Mesenchymal stem cell (in vitro differentiated cells and primary cell): Measurements from ENCODE around the gene PIGL.
"Not testable (repeated sequence)": the region's sequence is repeated elsewhere in the genome, so short reads cannot be mapped to it uniquely, and the experiment has no call there.

Experiments used
- DNase-seq: peaks from one replicate; pipeline ENCODE4 v3.0.0-alpha.2; 2013
- H2AFZ ChIP-seq: one replicate; pipeline ENCODE4 v1.6.1; 2013; ENCODE audit warnings: low read depth, mild to moderate bottlenecking, control low read depth, inconsistent platforms, low read length, moderate library complexity
- H2AK5ac ChIP-seq: 2 replicates; pipeline ENCODE4 v1.6.1; 2013; ENCODE audit warnings: low read length, moderate library complexity, mild to moderate bottlenecking, inconsistent platforms; ENCODE audit not compliant: severe bottlenecking
- H2BK120ac ChIP-seq: one replicate; pipeline ENCODE4 v1.6.1; 2013; ENCODE audit warnings: low read depth, mild to moderate bottlenecking, inconsistent platforms, low read length, moderate library complexity
- H2BK12ac ChIP-seq, 2 experiments: one replicate each; pipeline ENCODE4 v1.6.1; 2013; ENCODE audit warnings: inconsistent platforms in 2 of 2, low read length in 2 of 2, mild to moderate bottlenecking in 2 of 2, moderate library complexity in 2 of 2, control low read depth in 1 of 2
- H2BK15ac ChIP-seq: one replicate; pipeline ENCODE4 v1.6.1; 2013; ENCODE audit warnings: mild to moderate bottlenecking, low read depth, inconsistent platforms; ENCODE audit not compliant: poor library complexity, severe bottlenecking
- H2BK5ac ChIP-seq: 2 replicates; pipeline ENCODE4 v1.6.1; 2013; ENCODE audit warnings: low read depth, mild to moderate bottlenecking, low read length, control low read depth, inconsistent platforms; ENCODE audit not compliant: poor library complexity, severe bottlenecking
- H3K14ac ChIP-seq, 2 experiments: one replicate each; pipeline ENCODE4 v1.6.1; 2013; ENCODE audit warnings: inconsistent platforms in 2 of 2, low read length in 2 of 2, control low read depth in 1 of 2, mild to moderate bottlenecking in 1 of 2, moderate library complexity in 1 of 2
- H3K18ac ChIP-seq, 2 experiments: one replicate each; pipeline ENCODE4 v1.6.1; 2013; ENCODE audit warnings: inconsistent platforms in 2 of 2, low read length in 2 of 2, control low read depth in 1 of 2, low read depth in 1 of 2, mild to moderate bottlenecking in 1 of 2
- H3K23ac ChIP-seq, 2 experiments: one replicate each; pipeline ENCODE4 v1.6.1; 2013; ENCODE audit warnings: inconsistent platforms in 2 of 2, low read length in 2 of 2, mild to moderate bottlenecking in 2 of 2, moderate library complexity in 2 of 2, control low read depth in 1 of 2
- H3K27ac ChIP-seq: 2 replicates; pipeline ENCODE4 v1.5.1; 2013; ENCODE audit warnings: mild to moderate bottlenecking, moderate library complexity, low read length, control low read depth, inconsistent platforms; ENCODE audit not compliant: poor library complexity, severe bottlenecking
- H3K27me3 ChIP-seq, 2 experiments: 2 replicates each; pipeline versions ENCODE4 v1.6.1 to v1.7.0; 2013; ENCODE audit warnings: low read length in 2 of 2, mild to moderate bottlenecking in 2 of 2, moderate library complexity in 2 of 2, control low read depth in 1 of 2, inconsistent platforms in 1 of 2; ENCODE audit not compliant: control insufficient read depth in 1 of 2, insufficient read depth in 1 of 2
- H3K36me3 ChIP-seq, 2 experiments: 2 replicates each; pipeline versions ENCODE4 v1.6.1 to v1.7.0; 2013; ENCODE audit warnings: low read length in 2 of 2, control low read depth in 1 of 2, inconsistent platforms in 1 of 2, low read depth in 1 of 2, mild to moderate bottlenecking in 1 of 2; ENCODE audit not compliant: insufficient read depth in 2 of 2, control insufficient read depth in 1 of 2
- H3K4ac ChIP-seq, 2 experiments: one replicate each; pipeline ENCODE4 v1.6.1; 2013; ENCODE audit warnings: inconsistent platforms in 2 of 2, low read length in 2 of 2, mild to moderate bottlenecking in 2 of 2, moderate library complexity in 2 of 2, control low read depth in 1 of 2, low read depth in 1 of 2
- H3K4me1 ChIP-seq: 2 replicates; pipeline ENCODE4 v1.6.1; 2013; ENCODE audit warnings: low read depth, low read length, control low read depth; ENCODE audit not compliant: control insufficient read depth, insufficient read depth
- H3K4me2 ChIP-seq: 2 replicates; pipeline ENCODE4 v1.6.1; 2013; ENCODE audit warnings: low read length, mild to moderate bottlenecking, inconsistent platforms; ENCODE audit not compliant: poor library complexity, severe bottlenecking
- H3K4me3 ChIP-seq, 2 experiments: 2 replicates each; pipeline versions ENCODE4 v1.5.1 to v1.7.0; 2013; ENCODE audit warnings: low read length in 2 of 2, mild to moderate bottlenecking in 2 of 2, control low read depth in 1 of 2, low read depth in 1 of 2; ENCODE audit not compliant: insufficient read depth in 1 of 2
- H3K79me1 ChIP-seq: replicated peaks from 2 replicates; pipeline ENCODE4 v1.6.1; 2013; ENCODE audit warnings: mild to moderate bottlenecking, control low read depth, low read length, inconsistent platforms; ENCODE audit not compliant: poor library complexity, severe bottlenecking
- H3K9ac ChIP-seq: 2 replicates; pipeline ENCODE4 v1.7.0; 2013; ENCODE audit warnings: mild to moderate bottlenecking, low read length, moderate library complexity
- H3K9me3 ChIP-seq: 2 replicates; pipeline ENCODE4 v1.7.0; 2013; ENCODE audit warnings: mild to moderate bottlenecking, low read length; ENCODE audit not compliant: control insufficient read depth
- H4K8ac ChIP-seq: one replicate; pipeline ENCODE4 v1.6.1; 2013; ENCODE audit warnings: inconsistent platforms, mild to moderate bottlenecking, low read length, moderate library complexity
- H4K91ac ChIP-seq: one replicate; pipeline ENCODE4 v1.6.1; 2013; ENCODE audit warnings: mild to moderate bottlenecking, low read length, inconsistent platforms
- WGBS: methylation state at CpG from one replicate; pipeline ENCODE4 v1.1.7; 2013; ENCODE audit warnings: mixed read lengths; 5-methylcytosine and 5-hydroxymethylcytosine counted together

PIGL gene

GRCh38 chr17:16194307-16194835 is 22.6 kb upstream of the PIGL start:
- not testable (repeated sequence) for H3K9ac ChIP-seq, H2BK12ac ChIP-seq, H3K79me1 ChIP-seq, H2AFZ ChIP-seq, H4K91ac ChIP-seq, H3K27ac ChIP-seq, H2AK5ac ChIP-seq, H3K23ac ChIP-seq, H2BK120ac ChIP-seq, H3K4me3 ChIP-seq, H3K4ac ChIP-seq, H3K9me3 ChIP-seq, H4K8ac ChIP-seq, DNase-seq, H3K14ac ChIP-seq, H2BK15ac ChIP-seq, H3K4me1 ChIP-seq, H2BK5ac ChIP-seq, H3K4me2 ChIP-seq, H3K18ac ChIP-seq, H3K27me3 ChIP-seq
- peaks cover 12 to 40% of the 10 kb centered on the region in 2 experiments for H3K36me3 ChIP-seq
- WGBS = 90% methylated on average over 2 of the region's 2 CpGs

GRCh38 chr17:16197276-16197675 is 19.7 kb upstream of the PIGL start:
- Histone ChIP-seq H3K4me3 (no peak overlapping the region), H2BK5ac (no peak overlapping the region), H3K27me3 (no peaks in the 10 kb centered on the region), H3K4me1 (peaks cover 8% of the 10 kb centered on the region), H4K8ac (no peak overlapping the region), H3K27ac (no peak overlapping the region), H3K36me3 (peaks cover 10 to 24% of the 10 kb centered on the region in 2 experiments), H2BK120ac (no peak overlapping the region), H3K14ac (no peak overlapping the region), H3K9me3 (no peaks in the 10 kb centered on the region), H3K18ac (no peak overlapping the region), H2BK12ac (no peak overlapping the region), H3K23ac (no peak overlapping the region), H3K79me1 (no peaks in the 10 kb centered on the region), H2AFZ (no peak overlapping the region), H3K4me2 (no peak overlapping the region), H3K9ac (no peak overlapping the region), H2AK5ac (no peak overlapping the region), H4K91ac (no peak overlapping the region), H3K4ac (no peak overlapping the region), H2BK15ac (no peak overlapping the region)
- DNase-seq = peak; percentile 40
- WGBS = no CpG with 5 or more reads among the region's 1 CpG

GRCh38 chr17:16199093-16199492 is 17.9 kb upstream of the PIGL start:
- Histone ChIP-seq H3K79me1 (no peaks in the 10 kb centered on the region), H2AFZ (no peak overlapping the region), H3K9me3 (no peaks in the 10 kb centered on the region), H3K27ac (no peak overlapping the region), H4K8ac (no peak overlapping the region), H3K4ac (no peak overlapping the region), H4K91ac (no peak overlapping the region), H2BK12ac (no peak overlapping the region), H3K36me3 (peaks cover 5 to 10% of the 10 kb centered on the region in 2 experiments), H3K27me3 (no peaks in the 10 kb centered on the region), H3K4me3 (peak overlapping the region in 1 of 2 experiments; percentile 29), H3K18ac (no peak overlapping the region), H2BK120ac (no peak overlapping the region), H3K23ac (no peak overlapping the region), H3K4me1 (peaks cover 8% of the 10 kb centered on the region), H2BK15ac (no peak overlapping the region), H3K9ac (no peak overlapping the region), H2AK5ac (no peak overlapping the region), H3K4me2 (no peak overlapping the region), H2BK5ac (no peak overlapping the region), H3K14ac (no peak overlapping the region)
- DNase-seq = peak; percentile 22
- 79% methylated on average over 4 of the region's 6 CpGs for WGBS

GRCh38 chr17:16201693-16202131 is 15.3 kb upstream of the PIGL start:
- H3K79me1 ChIP-seq, H3K27ac ChIP-seq, H3K27me3 ChIP-seq, H2AK5ac ChIP-seq, H3K4me1 ChIP-seq, H3K9me3 ChIP-seq, H2BK12ac ChIP-seq, H4K8ac ChIP-seq, H3K14ac ChIP-seq, H3K23ac ChIP-seq, H2AFZ ChIP-seq, H3K36me3 ChIP-seq, H2BK5ac ChIP-seq, H3K9ac ChIP-seq, H4K91ac ChIP-seq, H3K4ac ChIP-seq, H2BK15ac ChIP-seq, H2BK120ac ChIP-seq, H3K4me2 ChIP-seq, DNase-seq, H3K4me3 ChIP-seq: not testable (repeated sequence)
- H3K18ac ChIP-seq = peak overlapping the region in 1 of 2 experiments; percentile 12
- 94% methylated on average over 13 of the region's 13 CpGs for WGBS
